AG04449 (cell line): ENCODE results near the gene GPX3.

Source experiments
- CTCF ChIA-PET: fragments of 350-600 bp; formaldehyde crosslinking; extraction: SDS; loops from one replicate; lab custom pipeline; 2021; ENCODE audit warnings: antibody characterized with exemption; lab: Yijun Ruan, JAX
- POLR2A ChIA-PET: fragments of 400-600, 350-600 bp; formaldehyde crosslinking; extraction: SDS; loops from one replicate; lab custom pipeline; 2020; ENCODE audit warnings: antibody characterized with exemption, inconsistent platforms; lab: Yijun Ruan, JAX
- DNase-seq: peaks from one replicate; pipeline ENCODE4 v3.0.0-alpha.2; 2010; ENCODE audit warnings: low read depth, low spot score
- H3K4me3 ChIP-seq: 2 replicates; pipeline ENCODE4 v1.5.1; 2011; ENCODE audit warnings: low read depth, mild to moderate bottlenecking, control low read depth, low read length
- CTCF ChIP-seq: IDR thresholded peaks from one replicate; pipeline ENCODE4 v1.5.1; 2011; ENCODE audit warnings: mild to moderate bottlenecking, moderate library complexity, low read length, control low read depth, inconsistent platforms; ENCODE audit not compliant: insufficient read depth; ENCODE audit errors: missing control alignments

Gene GPX3

GRCh38 chr5:151007430-151008209, 12.8 kb upstream of the GPX3 start:
- no peak for DNase-seq
- H3K4me3 ChIP-seq, result no peak overlapping the region
- TF ChIP-seq CTCF, result no peak
- ChIA-PET POLR2A (no interaction called here), CTCF (interaction anchor here (1.2 kb wide), 1 partner anchor 107 kb away, joined by 5 read pairs; no protein-coding TSS in a partner anchor)

GRCh38 chr5:151008210-151008491, 12.2 kb upstream of the GPX3 start:
- TF ChIP-seq CTCF, result no peak
- ChIA-PET POLR2A (no interaction called here), CTCF (no interaction called here)
- H3K4me3 ChIP-seq, result no peak overlapping the region
- DNase-seq, result no peak

DNA sequence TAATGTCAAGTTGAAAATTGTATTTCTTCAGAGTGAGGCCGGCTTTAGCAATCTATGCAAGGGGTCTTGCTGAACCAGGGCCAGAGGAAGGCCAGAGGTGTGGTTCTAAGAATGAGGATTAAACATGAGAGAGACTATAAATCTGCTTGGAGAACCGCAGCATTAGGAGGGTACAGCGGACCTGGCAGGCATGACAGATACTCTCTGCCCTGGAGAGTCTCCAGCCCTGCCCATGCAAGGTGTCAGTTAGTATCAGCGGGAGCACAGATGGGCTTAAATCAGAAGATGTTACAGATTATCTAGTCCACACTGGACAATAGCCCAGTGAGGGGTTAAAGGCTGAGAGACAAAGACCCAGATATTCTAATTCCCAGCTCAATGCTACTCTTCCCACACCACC, 11.5 kb upstream of the GPX3 start:
- ChIA-PET POLR2A (no interaction called here), CTCF (no interaction called here)
- H3K4me3 ChIP-seq, result no peak overlapping the region
- no peak for TF ChIP-seq CTCF
- no peak for DNase-seq

GRCh38 chr5:151012862-151013261, 7.5 kb upstream of the GPX3 start:
- H3K4me3 ChIP-seq, result no peak overlapping the region
- TF ChIP-seq CTCF, result no peak
- no peak for DNase-seq
- ChIA-PET CTCF (interaction anchor here (1.4 to 1.6 kb wide), 2 partner anchors 11 to 35 kb away, joined by 5 to 6 read pairs; no protein-coding TSS in a partner anchor), POLR2A (no interaction called here)

DNA sequence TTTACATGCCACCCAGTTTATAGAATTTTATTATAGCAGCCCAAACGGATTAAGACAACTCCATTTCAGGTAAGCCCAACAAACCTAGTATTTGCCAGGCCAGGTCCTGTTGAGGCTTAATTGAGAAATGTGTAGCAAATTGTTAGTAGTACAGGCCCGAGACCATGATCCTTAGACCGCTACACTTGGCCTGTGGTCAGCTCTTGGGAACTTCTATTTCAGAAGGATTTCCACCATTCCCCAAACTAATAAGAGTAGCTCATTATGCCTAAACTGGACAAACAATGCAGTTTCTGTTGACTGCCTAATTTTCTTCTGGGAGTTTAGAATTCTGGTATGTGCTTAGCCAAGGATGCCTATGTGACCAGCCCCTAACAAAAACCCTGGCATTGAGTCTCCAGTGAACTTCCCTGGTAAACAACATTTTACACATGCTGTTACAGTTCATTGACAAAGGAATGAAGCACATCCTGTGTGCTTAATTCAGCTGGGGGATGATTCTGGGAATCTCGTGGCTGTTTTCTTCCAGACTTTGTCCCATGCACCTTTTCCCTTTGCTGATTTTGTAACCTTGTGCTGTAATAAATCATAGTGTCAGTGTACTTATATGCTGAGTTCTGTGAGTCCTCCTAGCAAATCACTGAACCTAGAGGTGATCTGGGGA, 5.6 kb upstream of the GPX3 start:
- ChIA-PET CTCF (interaction anchor here (1.2 to 2.1 kb wide), 3 partner anchors 11 to 150 kb away, joined by 4 read pairs; no protein-coding TSS in a partner anchor), POLR2A (no interaction called here)
- no peak for TF ChIP-seq CTCF
- DNase-seq, result no peak
- no peak overlapping the region for H3K4me3 ChIP-seq

DNA sequence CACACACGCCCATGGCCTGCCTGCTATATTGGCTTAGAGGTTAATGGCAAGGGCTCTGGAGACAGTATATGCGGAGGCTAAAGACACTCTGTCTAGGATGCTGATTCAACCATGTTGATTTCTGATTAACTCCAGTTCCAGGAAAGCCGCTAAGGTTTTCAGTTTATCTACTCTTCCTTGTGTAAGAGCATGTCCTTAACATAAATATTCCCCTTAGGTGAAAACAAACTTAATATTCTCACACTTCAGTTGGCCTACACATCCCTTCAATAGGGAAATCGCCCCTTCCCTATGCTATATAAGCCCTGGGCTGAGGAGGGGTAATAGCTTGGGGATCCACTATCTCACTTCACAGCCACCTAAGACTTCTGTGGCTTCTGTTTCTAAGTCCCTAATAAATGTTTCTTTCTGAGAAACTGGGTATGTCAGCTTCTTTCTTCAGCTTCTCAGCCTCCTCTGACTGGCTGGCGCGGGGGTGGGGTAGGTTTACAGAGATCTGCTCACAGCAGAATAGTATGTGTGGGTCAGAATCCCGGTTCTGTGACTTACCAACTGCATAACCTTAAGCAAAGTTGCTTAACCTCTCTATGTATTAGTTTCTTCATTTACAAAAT, 4.3 kb upstream of the GPX3 start:
- ChIA-PET POLR2A (no interaction called here), CTCF (interaction anchor here (0.8 to 2.1 kb wide), 4 partner anchors 12 to 149 kb away, joined by 3 to 4 read pairs (median 4); no protein-coding TSS in a partner anchor)
- no peak for TF ChIP-seq CTCF
- DNase-seq, result no peak
- no peak overlapping the region for H3K4me3 ChIP-seq
